H9 (cell line): ENCODE measurements around the gene WDR72. TPM values are rescaled to one million over a fixed set of nuclear protein-coding genes. Genes with fewer than 3 reads are reported as not detected.

Source experiments
- DNase-seq: peaks from one replicate; pipeline ENCODE4 v3.0.0-alpha.2; 2017
- H2AFZ ChIP-seq: one replicate; pipeline ENCODE4 v1.6.1; 2013; ENCODE audit warnings: mild to moderate bottlenecking, low read length, control low read depth, moderate library complexity
- H2AK5ac ChIP-seq: 2 replicates; pipeline ENCODE4 v1.6.1; 2013; ENCODE audit warnings: low read length, control low read depth, mixed read lengths; ENCODE audit not compliant: insufficient read length
- H2BK120ac ChIP-seq: one replicate; pipeline ENCODE4 v1.6.1; 2013; ENCODE audit warnings: low read depth, mild to moderate bottlenecking, low read length, control low read depth, inconsistent platforms; ENCODE audit not compliant: poor library complexity, severe bottlenecking
- H2BK12ac ChIP-seq: 2 replicates; pipeline ENCODE4 v1.6.1; 2013; ENCODE audit warnings: low read length, control low read depth, mixed read lengths, low read depth; ENCODE audit not compliant: insufficient read length
- H2BK15ac ChIP-seq: 2 replicates; pipeline ENCODE4 v1.6.1; 2013; ENCODE audit warnings: low read depth, low read length, control low read depth
- H2BK20ac ChIP-seq: one replicate; pipeline ENCODE4 v1.6.1; 2013; ENCODE audit warnings: low read depth, mild to moderate bottlenecking, low read length, control low read depth, inconsistent platforms; ENCODE audit not compliant: poor library complexity, severe bottlenecking
- H2BK5ac ChIP-seq: 2 replicates; pipeline ENCODE4 v1.6.1; 2013; ENCODE audit warnings: low read length, control low read depth, mixed read lengths; ENCODE audit not compliant: insufficient read length
- H3K14ac ChIP-seq: 2 replicates; pipeline ENCODE4 v1.6.1; 2013; ENCODE audit warnings: low read length, control low read depth; ENCODE audit not compliant: insufficient read depth
- H3K18ac ChIP-seq: 2 replicates; pipeline ENCODE4 v1.6.1; 2013; ENCODE audit warnings: low read depth, mild to moderate bottlenecking, mixed read lengths, low read length, control low read depth; ENCODE audit not compliant: insufficient read length
- H3K23ac ChIP-seq: 2 replicates; pipeline ENCODE4 v1.6.1; 2013; ENCODE audit warnings: low read length, control low read depth, mixed read lengths, low read depth; ENCODE audit not compliant: insufficient read length
- H3K23me2 ChIP-seq: 2 replicates; pipeline ENCODE4 v1.6.1; 2013; ENCODE audit warnings: low read depth, mild to moderate bottlenecking, mixed read lengths, low read length, control low read depth; ENCODE audit not compliant: insufficient read length, poor library complexity, severe bottlenecking
- H3K27ac ChIP-seq: 2 replicates; pipeline ENCODE4 v1.5.1; 2013; ENCODE audit warnings: low read length, control low read depth, mixed read lengths, low read depth; ENCODE audit not compliant: insufficient read length
- H3K27me3 ChIP-seq: 2 replicates; pipeline ENCODE4 v1.6.1; 2013; ENCODE audit warnings: low read length, control low read depth, inconsistent platforms; ENCODE audit not compliant: insufficient read depth
- H3K4ac ChIP-seq: 2 replicates; pipeline ENCODE4 v1.6.1; 2013; ENCODE audit warnings: low read depth, mild to moderate bottlenecking, control low read depth, inconsistent platforms, low read length, moderate library complexity
- H3K4me1 ChIP-seq: 2 replicates; pipeline ENCODE4 v1.6.1; 2013; ENCODE audit warnings: low read length, control low read depth, inconsistent platforms; ENCODE audit not compliant: insufficient read depth
- H3K4me2 ChIP-seq: 2 replicates; pipeline ENCODE4 v1.6.1; 2013; ENCODE audit warnings: low read length, control low read depth, mixed read lengths; ENCODE audit not compliant: insufficient read length, insufficient read depth
- H3K56ac ChIP-seq: 2 replicates; pipeline ENCODE4 v1.6.1; 2013; ENCODE audit warnings: low read depth, mild to moderate bottlenecking, mixed read lengths, low read length, control low read depth; ENCODE audit not compliant: insufficient read length
- H3K79me1 ChIP-seq: 2 replicates; pipeline ENCODE4 v1.6.1; 2013; ENCODE audit warnings: low read depth, mild to moderate bottlenecking, moderate library complexity, low read length, control low read depth, inconsistent platforms; ENCODE audit not compliant: insufficient read depth, poor library complexity, severe bottlenecking
- H3K79me2 ChIP-seq: 2 replicates; pipeline ENCODE4 v1.6.1; 2013; ENCODE audit warnings: low read length, control low read depth, inconsistent platforms; ENCODE audit not compliant: insufficient read depth
- H3K9ac ChIP-seq: 2 replicates; pipeline ENCODE4 v1.6.1; 2013; ENCODE audit warnings: low read length, control low read depth, mixed read lengths; ENCODE audit not compliant: insufficient read length; ENCODE audit errors: extremely low read depth
- H3K9me3 ChIP-seq: one replicate; pipeline ENCODE4 v1.6.1; 2013; ENCODE audit warnings: low read depth, low read length, inconsistent platforms; ENCODE audit not compliant: control insufficient read depth
- H3T11ph ChIP-seq: one replicate; pipeline ENCODE4 v1.6.1; 2013; ENCODE audit warnings: mild to moderate bottlenecking, low read length, control low read depth, inconsistent platforms
- H4K20me1 ChIP-seq: one replicate; pipeline ENCODE4 v1.6.1; 2013; ENCODE audit not compliant: control insufficient read depth, insufficient read length, insufficient read depth
- H4K5ac ChIP-seq: 2 replicates; pipeline ENCODE4 v1.6.1; 2013; ENCODE audit warnings: low read depth, mild to moderate bottlenecking, mixed read lengths, low read length, control low read depth; ENCODE audit not compliant: insufficient read length
- H4K8ac ChIP-seq: replicated peaks from 2 replicates; pipeline ENCODE4 v1.6.1; 2013; ENCODE audit warnings: low read length, control low read depth, mixed read lengths, low read depth; ENCODE audit not compliant: insufficient read length
- H4K91ac ChIP-seq: 2 replicates; pipeline ENCODE4 v1.6.1; 2013; ENCODE audit warnings: low read depth, mild to moderate bottlenecking, moderate library complexity, mixed read lengths, low read length, control low read depth; ENCODE audit not compliant: insufficient read length
- H3K27ac Mint-ChIP-seq, 3 experiments: 2 replicates in 2 of 3; 3 replicates in 1 of 3; pipeline ENCODE4 v1.8.0; 2020 to 2021; ENCODE audit warnings: mixed read lengths in 3 of 3, mild to moderate bottlenecking in 1 of 3, moderate library complexity in 1 of 3
- H3K27me3 Mint-ChIP-seq: 2 replicates; pipeline ENCODE4 v1.8.0; 2021; ENCODE audit warnings: low read depth, mild to moderate bottlenecking, moderate library complexity, mixed read lengths
- H3K36me3 Mint-ChIP-seq, 3 experiments: 2 replicates in 2 of 3; 3 replicates in 1 of 3; pipeline ENCODE4 v1.8.0; 2020 to 2021; ENCODE audit warnings: low read depth in 3 of 3, mixed read lengths in 3 of 3; ENCODE audit not compliant: insufficient read depth in 1 of 3
- H3K4me1 Mint-ChIP-seq, 2 experiments: 2 replicates each; pipeline ENCODE4 v1.8.0; 2020; ENCODE audit warnings: mixed read lengths in 2 of 2
- H3K4me3 Mint-ChIP-seq, 2 experiments: 2 replicates in 1 of 2; 3 replicates in 1 of 2; pipeline ENCODE4 v1.8.0; 2020 to 2021; ENCODE audit warnings: mild to moderate bottlenecking in 2 of 2, mixed read lengths in 2 of 2, moderate library complexity in 1 of 2
- H3K9me3 Mint-ChIP-seq, 2 experiments: 2 replicates in 1 of 2; 3 replicates in 1 of 2; pipeline ENCODE4 v1.8.0; 2020; ENCODE audit warnings: mild to moderate bottlenecking in 2 of 2, mixed read lengths in 2 of 2, moderate library complexity in 1 of 2
- WGBS: extraction: QIAGEN DNeasy Blood & Tissue Kit; methylation state at CpG from one replicate; pipeline ENCODE4 v1.1.7; 2013; ENCODE audit warnings: missing lambda C conversion rate, low lambda C conversion rate, mixed read lengths; ENCODE audit not compliant: insufficient read length; ENCODE audit errors: extremely low coverage; 5-methylcytosine and 5-hydroxymethylcytosine counted together
- total RNA-seq: library from RNA; stranded (reverse); gene quantifications from 2 replicates; pipeline ENCODE4 v1.2.1, GENCODE V29; 2021
- TF ChIP-seq, protein P1 (sequence below): fragments of 200-600 bp; sonication (generic); conservative IDR thresholded peaks from 3 replicates; pipeline ENCODE4 v1.8.0; 2021; ENCODE audit warnings: antibody characterized with exemption, mild to moderate bottlenecking

WDR72 gene
- total RNA-seq, 1 experiment from 2014 or later, result 2.9 TPM

DNA sequence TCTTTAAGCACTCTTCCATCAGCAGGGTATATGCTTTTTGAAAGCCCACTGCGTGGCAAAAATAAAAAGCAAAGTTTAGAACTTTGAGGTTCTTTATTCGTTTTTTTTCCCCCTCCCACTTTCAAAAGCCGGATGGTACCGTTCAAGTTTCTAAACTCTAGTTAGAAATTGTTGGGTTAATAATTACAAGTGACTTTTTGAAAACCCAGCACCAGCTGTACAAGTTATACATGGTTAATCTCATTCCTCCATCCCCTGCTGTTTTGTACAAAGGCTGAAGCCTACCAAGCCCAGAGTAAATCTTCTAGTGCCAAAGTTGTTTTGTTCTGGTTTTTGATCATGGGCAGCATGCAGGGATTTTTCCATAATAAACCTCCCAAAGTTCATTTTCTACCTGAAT, 48.6 kb downstream of the WDR72 start:
- Histone ChIP-seq H3K23me2 (no peaks in the 10 kb centered on the region), H3K4me1 (no peaks in the 10 kb centered on the region), H2AFZ (no peak overlapping the region), H3K27ac (no peak overlapping the region), H3K18ac (no peak overlapping the region), H4K8ac (no peak overlapping the region), H3K4ac (no peak overlapping the region), H2BK12ac (no peak overlapping the region), H3K4me2 (no peak overlapping the region), H2BK15ac (no peak overlapping the region), H3K9ac (no peak overlapping the region), H3K79me1 (no peaks in the 10 kb centered on the region), H3K56ac (no peak overlapping the region), H4K91ac (no peak overlapping the region), H2BK120ac (no peak overlapping the region), H2AK5ac (no peak overlapping the region), H3K27me3 (no peaks in the 10 kb centered on the region), H4K5ac (no peak overlapping the region), H2BK20ac (no peak overlapping the region), H3T11ph (no peak overlapping the region), H3K23ac (no peak overlapping the region), H3K14ac (no peak overlapping the region), H3K79me2 (no peaks in the 10 kb centered on the region), H2BK5ac (no peak overlapping the region), H3K9me3 (no peaks in the 10 kb centered on the region), H4K20me1 (no peaks in the 10 kb centered on the region)
- H3K4me1 Mint-ChIP-seq, result peaks cover 3 to 4% of the 10 kb centered on the region in 2 experiments; a peak in 3 of 4 replicates
- WGBS, result no CpG with 5 or more reads among the region's 4 CpGs
- H3K4me3 Mint-ChIP-seq, result no peak overlapping the region
- H3K27me3 Mint-ChIP-seq, result no peaks in the 10 kb centered on the region
- TF ChIP-seq, protein P1, sequence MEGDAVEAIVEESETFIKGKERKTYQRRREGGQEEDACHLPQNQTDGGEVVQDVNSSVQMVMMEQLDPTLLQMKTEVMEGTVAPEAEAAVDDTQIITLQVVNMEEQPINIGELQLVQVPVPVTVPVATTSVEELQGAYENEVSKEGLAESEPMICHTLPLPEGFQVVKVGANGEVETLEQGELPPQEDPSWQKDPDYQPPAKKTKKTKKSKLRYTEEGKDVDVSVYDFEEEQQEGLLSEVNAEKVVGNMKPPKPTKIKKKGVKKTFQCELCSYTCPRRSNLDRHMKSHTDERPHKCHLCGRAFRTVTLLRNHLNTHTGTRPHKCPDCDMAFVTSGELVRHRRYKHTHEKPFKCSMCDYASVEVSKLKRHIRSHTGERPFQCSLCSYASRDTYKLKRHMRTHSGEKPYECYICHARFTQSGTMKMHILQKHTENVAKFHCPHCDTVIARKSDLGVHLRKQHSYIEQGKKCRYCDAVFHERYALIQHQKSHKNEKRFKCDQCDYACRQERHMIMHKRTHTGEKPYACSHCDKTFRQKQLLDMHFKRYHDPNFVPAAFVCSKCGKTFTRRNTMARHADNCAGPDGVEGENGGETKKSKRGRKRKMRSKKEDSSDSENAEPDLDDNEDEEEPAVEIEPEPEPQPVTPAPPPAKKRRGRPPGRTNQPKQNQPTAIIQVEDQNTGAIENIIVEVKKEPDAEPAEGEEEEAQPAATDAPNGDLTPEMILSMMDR, result no peak
- no peaks in the 10 kb centered on the region for H3K36me3 Mint-ChIP-seq
- no peak for DNase-seq
- no peaks in the 10 kb centered on the region for H3K9me3 Mint-ChIP-seq
- H3K27ac Mint-ChIP-seq, result no peak overlapping the region
